HG03175 (cell line): ENCODE data around the gene UBE2F.
"Not testable (repeated sequence)": the region's sequence is repeated elsewhere in the genome, so short reads cannot be mapped to it uniquely, and the experiment has no call there.

Source experiments
- ATAC-seq: cut with Tn5 transposase; IDR thresholded peaks from one replicate; pipeline ENCODE4 v1.9.1; 2021; ENCODE audit warnings: mild to moderate bottlenecking, moderate library complexity; ENCODE audit not compliant: unreplicated experiment

The UBE2F gene

GRCh38 chr2:238042090-238042489, 75.3 kb downstream of the UBE2F start:
- ATAC-seq = no peak

- no peak for ATAC-seq
Observed at GRCh38 chr2:238042849-238043584, 76.2 kb downstream of the UBE2F start.

GRCh38 chr2:238043851-238044250, 77.0 kb downstream of the UBE2F start:
- no peak for ATAC-seq

GRCh38 chr2:238045575-238045974, 78.8 kb downstream of the UBE2F start:
- ATAC-seq = no peak

GRCh38 chr2:238046725-238047270, 80.0 kb downstream of the UBE2F start:
- ATAC-seq = no peak

GRCh38 chr2:238053191-238053776, 86.5 kb downstream of the UBE2F start:
- no peak for ATAC-seq

- no peak for ATAC-seq
Observed at GRCh38 chr2:238055841-238056240, 89.0 kb downstream of the UBE2F start.

- not testable (repeated sequence) for ATAC-seq
Observed at GRCh38 chr2:238057696-238058575, 91.1 kb downstream of the UBE2F start.

GRCh38 chr2:238059505-238059904, 92.7 kb downstream of the UBE2F start:
- ATAC-seq = no peak

GRCh38 chr2:238060096-238060541, 93.3 kb downstream of the UBE2F start:
- ATAC-seq = no peak

- ATAC-seq = peak; percentile 94
Observed at GRCh38 chr2:238060542-238061314, 93.9 kb downstream of the UBE2F start, which contains the start of gene SCLY. SCLY (plus strand) TSS chr2:238061001; CDS start chr2:238061055, 54 bp downstream.

GRCh38 chr2:238061315-238062202, 94.7 kb downstream of the UBE2F start:
- peak; percentile 16 for ATAC-seq

- ATAC-seq = no peak
Observed at GRCh38 chr2:238063414-238064189, 96.8 kb downstream of the UBE2F start.

GRCh38 chr2:238064376-238064775, 97.6 kb downstream of the UBE2F start:
- no peak for ATAC-seq

GRCh38 chr2:238065071-238065846, 98.4 kb downstream of the UBE2F start:
- no peak for ATAC-seq

- ATAC-seq = no peak
Observed at GRCh38 chr2:238066218-238066617, 99.4 kb downstream of the UBE2F start.

GRCh38 chr2:238066718-238067117, 99.9 kb downstream of the UBE2F start:
- ATAC-seq = not testable (repeated sequence)

- ATAC-seq = no peak
Observed at GRCh38 chr2:238067939-238068338, 101.1 kb downstream of the UBE2F start.
